ENCODE measurements around the gene FBXO38.
A peak's percentile ranks its signal among the peaks of the same experiment; 100 is the strongest.
"Not testable (repeated sequence)": the region's sequence is repeated elsewhere in the genome, so short reads cannot be mapped to it uniquely, and the experiment has no call there.

Gene FBXO38

GRCh38 chr5:148427370-148428042, 43.7 kb downstream of the FBXO38 start:
- DNase-seq (ENCODE audit: low read depth) = no peak

GRCh38 chr5:148428848-148429247, 45.1 kb downstream of the FBXO38 start:
- no peak for DNase-seq (ENCODE audit: low read depth)

DNA sequence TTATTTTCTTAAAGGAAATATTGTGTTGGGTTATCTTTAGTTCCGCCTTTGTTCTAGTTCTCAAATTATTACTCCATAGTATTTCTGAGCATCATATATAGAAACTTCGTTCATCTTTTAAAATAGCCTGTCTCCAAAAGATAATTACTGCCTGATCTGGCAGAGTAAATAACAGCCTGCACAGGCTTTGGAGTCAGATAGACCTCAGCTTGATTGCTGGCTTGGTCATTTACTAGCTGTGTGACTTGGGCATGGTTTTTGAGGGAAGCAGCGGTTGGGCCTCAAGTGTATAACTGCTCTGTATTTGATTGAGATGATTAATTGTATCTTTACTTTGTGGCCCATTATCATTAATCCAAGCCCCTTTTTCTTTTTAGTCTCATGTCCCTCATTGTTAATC, 50.1 kb downstream of the FBXO38 start:
- DNase-seq (ENCODE audit: low read depth) = no peak

- DNase-seq (ENCODE audit: low read depth) = no peak
These were observed 52.3 kb downstream of the FBXO38 start for GRCh38 chr5:148436029-148436428.

- no peak for DNase-seq (ENCODE audit: low read depth)
These were observed 53.5 kb downstream of the FBXO38 start for GRCh38 chr5:148437249-148437648.

DNA sequence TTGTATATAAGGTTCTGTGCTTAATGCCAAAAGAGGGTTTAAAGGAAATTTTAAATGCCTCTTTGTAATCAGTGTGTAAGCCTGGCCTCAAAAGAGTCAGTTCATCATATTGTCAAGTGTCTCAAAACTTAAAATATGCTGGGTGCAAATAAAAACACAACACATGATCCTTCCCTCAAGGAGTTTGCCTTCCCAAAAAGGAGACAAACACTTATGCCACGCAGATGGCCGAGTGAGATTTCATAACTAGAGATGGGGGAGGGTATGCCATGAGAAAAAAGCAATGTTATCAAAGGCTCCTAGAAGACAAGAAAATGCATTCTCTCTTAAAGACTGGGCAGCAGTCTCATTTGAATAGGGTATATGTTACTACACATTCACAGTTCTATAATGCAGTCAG, 55.2 kb downstream of the FBXO38 start:
- no peak for DNase-seq (ENCODE audit: low read depth)

GRCh38 chr5:148443241-148443640, 59.5 kb downstream of the FBXO38 start:
- DNase-seq (ENCODE audit: low read depth) = no peak

GRCh38 chr5:148443998-148444397, 60.2 kb downstream of the FBXO38 start:
- peak; percentile 32 for DNase-seq (ENCODE audit: low read depth)

GRCh38 chr5:148445578-148445977, 61.8 kb downstream of the FBXO38 start:
- DNase-seq (ENCODE audit: low read depth) = no peak

GRCh38 chr5:148446611-148447010, 62.9 kb downstream of the FBXO38 start:
- no peak for DNase-seq (ENCODE audit: low read depth)

GRCh38 chr5:148452499-148453193, 68.9 kb downstream of the FBXO38 start:
- DNase-seq (ENCODE audit: low read depth) = no peak

DNA sequence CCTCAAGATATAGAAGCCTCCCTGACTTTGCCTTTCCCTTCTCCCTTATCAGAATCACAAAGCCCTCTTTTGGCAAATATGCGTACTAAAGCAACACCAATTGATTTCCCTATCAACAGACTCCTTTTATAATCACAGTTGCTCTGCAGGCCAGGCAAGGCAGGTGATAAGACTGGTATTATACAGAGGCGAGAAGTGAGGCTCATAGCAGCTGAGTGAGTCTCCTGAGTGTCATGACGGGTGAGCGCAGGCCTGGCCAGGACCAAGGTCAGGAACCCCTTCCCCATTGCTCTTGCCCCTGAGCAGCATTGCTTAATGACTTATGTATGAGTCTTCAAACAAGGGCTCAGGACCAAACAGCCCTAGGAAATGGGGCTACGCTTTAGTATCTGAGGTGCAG, 70.8 kb downstream of the FBXO38 start:
- no peak for DNase-seq (ENCODE audit: low read depth)

GRCh38 chr5:148455185-148455584, 71.4 kb downstream of the FBXO38 start:
- DNase-seq (ENCODE audit: low read depth) = no peak

DNA sequence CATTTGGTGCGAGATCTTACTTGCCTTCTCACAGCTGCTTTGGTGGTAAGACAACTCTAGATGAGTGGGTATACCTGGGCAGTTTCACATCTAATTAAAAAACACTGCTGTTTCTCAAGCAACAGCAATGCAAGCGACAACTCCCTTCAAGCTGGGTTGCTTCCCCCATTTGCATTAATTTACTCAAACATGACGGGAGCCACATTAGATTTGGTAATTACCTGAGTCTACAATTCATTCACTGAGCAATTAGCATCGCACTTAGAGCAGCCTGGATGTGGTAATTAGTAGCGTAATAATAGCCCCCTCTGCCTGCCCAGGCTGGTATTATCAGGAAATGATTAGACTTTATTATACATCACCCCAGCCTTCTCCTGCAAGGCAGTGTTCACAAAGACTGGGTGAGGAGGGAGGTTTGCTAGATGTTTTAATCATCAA, 73.4 kb downstream of the FBXO38 start:
- no peak for DNase-seq (ENCODE audit: low read depth)

DNA sequence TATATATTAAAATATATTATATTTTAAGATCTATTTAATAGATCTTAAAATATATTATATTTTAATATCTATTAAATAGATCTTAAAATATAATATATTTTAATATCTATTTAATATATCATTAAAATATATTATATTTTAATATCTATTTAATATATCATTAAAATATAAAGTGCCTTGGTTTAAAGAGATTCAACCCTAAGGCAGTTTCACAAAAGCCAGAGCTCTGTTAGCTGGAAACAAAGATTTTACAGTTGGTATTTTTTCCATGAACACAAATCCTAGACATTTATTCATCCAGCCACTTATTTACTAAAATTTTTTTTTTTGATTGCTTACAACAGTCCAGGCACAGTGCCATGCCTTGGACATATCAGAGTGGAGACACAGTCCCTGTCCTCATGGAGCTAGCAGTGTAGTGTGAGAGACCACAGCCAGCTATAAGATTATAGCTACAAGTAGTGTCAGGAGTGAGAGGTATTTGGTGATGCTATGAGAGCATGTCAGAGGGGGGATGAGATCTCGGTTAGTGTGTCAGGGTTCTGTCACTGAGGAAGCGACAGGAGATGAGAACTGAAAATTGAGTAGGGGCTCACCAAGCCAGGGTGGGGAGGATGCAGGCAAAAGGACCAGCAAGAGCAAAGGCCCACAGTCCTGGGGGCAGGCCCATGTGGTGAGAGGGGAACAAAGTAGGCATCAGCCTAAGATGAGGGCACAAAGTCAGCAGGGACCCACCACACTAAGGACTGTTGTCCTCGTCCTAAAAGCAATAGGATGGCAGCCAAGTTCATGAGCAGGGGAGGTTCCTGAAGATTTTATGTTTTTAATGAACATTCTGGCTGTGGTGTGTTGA, 74.5 kb downstream of the FBXO38 start:
- DNase-seq (ENCODE audit: low read depth) = no peak

DNA sequence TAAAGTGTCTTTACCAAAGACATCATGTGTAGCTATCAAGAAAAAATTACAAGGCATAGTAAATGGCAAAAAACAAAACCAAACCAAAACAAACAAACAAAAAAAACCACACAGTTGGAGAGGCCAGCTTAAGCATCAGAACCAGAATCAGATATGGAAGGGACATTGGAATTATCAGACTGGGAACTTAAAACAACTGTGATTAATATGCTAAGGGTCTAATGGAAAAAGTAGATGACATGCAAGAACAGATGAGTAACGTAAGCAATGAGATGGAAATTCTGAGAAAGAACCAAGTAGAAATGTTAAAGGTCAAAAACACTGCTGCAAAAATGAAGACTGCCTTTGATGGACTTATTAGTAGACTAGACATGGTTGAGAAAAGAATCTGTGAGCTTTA, 75.9 kb downstream of the FBXO38 start:
- no peak for DNase-seq (ENCODE audit: low read depth)

DNA sequence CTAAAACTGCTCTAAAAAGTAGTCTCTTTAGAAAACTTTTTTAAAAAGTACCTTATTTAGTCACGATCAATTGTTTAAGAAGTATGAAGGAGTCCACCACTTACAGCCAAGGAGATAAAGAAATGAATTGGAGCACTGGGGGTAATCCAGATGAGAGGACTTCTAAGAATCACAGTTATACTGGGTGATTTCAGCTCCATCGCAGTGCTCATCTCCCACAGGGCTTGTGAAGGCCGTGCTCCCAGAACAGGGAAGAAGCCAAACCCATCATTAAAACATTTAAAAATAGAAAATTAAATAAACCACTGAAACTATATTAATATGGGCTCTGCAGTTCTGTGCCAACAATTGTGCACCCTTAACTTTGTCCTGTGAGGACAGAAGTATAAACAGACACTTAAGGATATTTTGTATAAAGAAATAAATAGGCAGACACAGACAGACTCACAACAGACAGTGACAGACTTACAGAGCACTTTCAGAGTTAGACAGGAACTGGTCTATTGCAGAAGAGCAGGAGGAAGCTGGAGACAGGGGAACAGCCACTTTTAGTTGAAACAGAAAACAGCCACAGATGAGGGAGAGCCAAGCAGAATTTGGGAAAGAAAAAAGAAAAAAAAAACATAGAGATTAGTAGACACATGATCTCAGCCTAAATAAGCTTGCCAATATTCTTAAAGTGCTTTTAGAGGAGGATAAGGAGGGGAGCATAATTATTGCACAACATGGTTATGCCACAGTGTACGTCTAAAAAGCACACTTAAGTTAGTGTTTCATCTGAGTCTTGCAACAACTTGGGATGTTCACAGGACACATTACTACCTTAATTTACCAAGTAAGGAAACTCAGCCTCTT, 81.8 kb downstream of the FBXO38 start:
- DNase-seq (ENCODE audit: low read depth) = no peak

GRCh38 chr5:148466236-148466580, 82.5 kb downstream of the FBXO38 start:
- DNase-seq (ENCODE audit: low read depth) = no peak

- no peak for DNase-seq (ENCODE audit: low read depth)
These were observed 84.2 kb downstream of the FBXO38 start for GRCh38 chr5:148467958-148468357.

DNA sequence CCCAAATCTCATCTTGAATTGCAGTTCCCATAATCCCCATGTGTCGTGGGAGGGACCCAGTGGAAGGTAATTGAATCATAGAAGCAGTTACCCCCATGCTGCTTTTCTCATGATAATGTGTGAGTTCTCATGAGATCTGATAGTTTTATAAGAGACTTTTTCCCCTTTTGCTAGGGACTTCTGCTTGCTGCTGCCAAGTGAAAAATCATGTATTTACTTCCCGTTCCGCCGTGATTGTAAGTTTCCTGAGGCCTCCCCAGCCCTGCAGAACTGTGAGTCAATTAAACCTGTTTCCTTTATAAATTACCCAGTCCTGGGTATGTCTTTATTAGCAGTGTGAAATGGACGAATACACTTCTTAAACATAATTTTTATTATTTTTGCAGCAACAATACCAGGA, 85.0 kb downstream of the FBXO38 start:
- not testable (repeated sequence) for DNase-seq (ENCODE audit: low read depth)

DNA sequence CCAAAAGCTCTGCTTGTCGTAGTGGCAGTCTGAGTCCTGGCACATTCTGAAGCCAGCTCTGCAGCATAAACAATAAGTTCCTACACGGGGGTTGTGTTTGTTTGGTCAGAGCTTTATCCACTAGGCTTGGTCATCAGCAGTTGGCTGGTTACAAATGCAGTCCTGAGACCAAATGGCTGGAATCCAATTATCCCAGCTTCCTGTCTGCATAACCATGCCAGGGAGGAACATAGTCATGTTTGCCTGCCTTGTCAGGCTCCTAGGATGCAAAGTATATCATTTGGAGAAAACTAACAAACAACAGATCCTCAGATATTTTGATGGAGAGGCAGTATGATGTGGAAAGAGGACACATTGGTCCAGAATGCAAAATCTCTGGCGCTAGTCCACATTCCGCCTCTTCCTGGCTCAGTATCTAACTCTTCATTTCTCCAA, 85.8 kb downstream of the FBXO38 start:
- DNase-seq (ENCODE audit: low read depth) = no peak

GRCh38 chr5:148471379-148471778, 87.6 kb downstream of the FBXO38 start:
- DNase-seq (ENCODE audit: low read depth) = no peak
